Activated naive CD4-positive, alpha-beta T cell treated with Interleukin-2 at 50 U/mL for 16 hours (primary cell): ENCODE results near the gene PRR35.
A peak's percentile ranks its signal among the peaks of the same experiment; 100 is the strongest.

Experiments
- DNase-seq: peaks from one replicate; pipeline ENCODE4 v3.0.0-alpha.2; 2020

PRR35 gene

DNA sequence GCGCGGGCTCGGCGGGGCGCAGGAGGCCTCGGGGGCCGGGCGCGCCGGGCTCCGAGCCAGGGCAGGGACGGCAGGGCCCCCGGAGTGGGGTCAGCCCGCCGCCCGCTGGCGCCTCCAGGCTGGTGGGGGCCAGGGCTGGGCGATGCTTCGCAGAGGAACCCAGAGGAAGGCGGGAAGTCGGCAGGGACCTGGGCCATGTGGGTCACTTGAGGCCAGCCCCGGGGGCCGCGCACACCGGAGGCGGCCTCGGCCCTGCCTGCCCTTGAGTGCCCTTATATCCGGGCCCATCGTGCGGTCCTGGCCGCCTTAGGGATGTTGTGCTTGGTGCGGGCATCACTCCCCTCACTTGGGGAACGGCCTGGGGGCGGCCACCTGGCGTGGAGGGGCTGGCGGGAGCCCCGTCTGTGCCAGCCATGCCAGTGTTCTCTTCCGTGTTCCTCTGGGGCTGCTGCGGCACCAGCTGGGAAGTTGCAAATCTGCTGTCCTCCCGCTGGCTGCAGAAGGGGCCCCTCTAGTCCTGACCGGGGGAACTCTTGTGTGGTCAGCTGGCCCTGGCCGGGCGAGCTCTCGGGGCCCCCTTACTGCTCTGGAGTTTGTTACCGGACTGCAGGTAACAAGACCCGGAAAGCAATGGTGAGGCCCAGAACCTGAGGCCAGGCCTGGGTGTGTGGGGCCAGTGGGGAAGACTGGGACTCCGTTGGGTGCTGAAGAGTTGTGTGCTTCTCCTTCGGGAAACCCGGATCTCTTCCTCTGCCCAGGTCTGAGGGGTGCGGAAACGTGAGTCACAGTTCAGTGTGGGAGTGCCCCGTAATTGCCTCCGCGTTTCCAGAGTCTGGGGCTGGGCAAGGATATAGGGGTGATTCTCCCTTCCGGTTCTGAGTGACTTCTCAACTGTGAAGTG lies 31.8 kb upstream of the PRR35 start:
- peak; percentile 50 for DNase-seq

DNA sequence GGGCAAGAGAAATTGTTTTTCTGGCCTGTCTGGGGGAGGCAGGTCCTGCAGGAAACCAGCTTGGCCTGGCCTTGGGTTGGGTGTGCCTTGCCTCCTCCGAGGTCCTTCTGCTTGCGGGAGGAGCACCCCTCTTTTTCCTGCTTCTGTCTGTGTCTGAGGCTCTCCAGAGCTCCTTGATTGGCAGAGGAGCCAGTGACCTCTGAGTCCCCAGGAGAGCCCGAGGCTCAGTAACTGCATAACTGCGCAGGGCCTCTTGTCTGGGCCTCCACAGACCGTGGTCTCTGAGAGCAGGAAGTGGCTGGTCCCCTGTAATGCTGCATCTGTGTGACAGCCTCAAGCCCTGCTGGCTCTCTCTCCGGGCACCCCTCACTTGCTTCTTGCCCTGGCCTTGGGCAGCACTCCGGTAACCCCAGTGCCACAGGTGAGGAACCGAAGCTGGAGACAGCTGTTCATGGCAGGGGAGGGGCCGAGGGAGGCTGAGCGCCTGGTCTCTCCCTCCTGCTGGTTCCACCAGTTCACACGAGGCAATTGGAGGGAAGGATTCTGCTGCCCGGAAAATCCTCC lies 31.1 kb upstream of the PRR35 start:
- DNase-seq: peak; percentile 18

DNA sequence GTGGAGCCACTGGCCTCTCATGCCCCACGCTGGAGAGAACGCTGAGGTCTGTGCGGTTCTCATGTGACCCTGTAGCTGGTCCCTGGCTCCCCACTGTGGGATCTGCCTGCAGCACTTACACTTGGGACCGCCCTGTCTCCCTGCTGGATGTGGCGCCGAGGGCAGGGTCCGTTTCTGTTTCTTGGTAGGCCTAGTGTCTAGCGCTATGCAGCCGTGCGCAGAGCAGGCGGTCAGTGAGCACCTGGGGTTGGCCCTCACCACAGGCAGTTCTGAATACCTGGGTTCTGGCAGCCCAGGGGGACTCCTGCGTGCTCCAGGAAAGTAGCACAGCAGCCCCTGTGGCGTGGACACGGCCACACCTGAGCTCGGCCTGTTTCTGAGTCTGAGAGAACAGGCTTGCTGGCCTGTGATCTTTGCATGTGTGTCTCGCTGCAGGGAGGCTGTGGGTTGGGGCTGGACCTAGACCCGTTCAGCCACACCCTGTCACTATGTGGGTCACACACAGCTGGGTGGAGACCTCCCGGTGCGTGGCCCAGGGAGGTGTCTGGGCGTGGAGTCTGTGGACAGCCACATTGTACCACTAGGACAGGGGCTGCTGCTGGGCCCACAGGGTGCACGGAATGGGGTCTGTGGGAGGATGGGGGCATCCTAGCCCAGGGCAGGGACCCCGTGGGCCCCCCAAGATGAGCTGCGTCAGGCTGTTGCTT lies 29.9 kb upstream of the PRR35 start:
- no peak for DNase-seq

DNA sequence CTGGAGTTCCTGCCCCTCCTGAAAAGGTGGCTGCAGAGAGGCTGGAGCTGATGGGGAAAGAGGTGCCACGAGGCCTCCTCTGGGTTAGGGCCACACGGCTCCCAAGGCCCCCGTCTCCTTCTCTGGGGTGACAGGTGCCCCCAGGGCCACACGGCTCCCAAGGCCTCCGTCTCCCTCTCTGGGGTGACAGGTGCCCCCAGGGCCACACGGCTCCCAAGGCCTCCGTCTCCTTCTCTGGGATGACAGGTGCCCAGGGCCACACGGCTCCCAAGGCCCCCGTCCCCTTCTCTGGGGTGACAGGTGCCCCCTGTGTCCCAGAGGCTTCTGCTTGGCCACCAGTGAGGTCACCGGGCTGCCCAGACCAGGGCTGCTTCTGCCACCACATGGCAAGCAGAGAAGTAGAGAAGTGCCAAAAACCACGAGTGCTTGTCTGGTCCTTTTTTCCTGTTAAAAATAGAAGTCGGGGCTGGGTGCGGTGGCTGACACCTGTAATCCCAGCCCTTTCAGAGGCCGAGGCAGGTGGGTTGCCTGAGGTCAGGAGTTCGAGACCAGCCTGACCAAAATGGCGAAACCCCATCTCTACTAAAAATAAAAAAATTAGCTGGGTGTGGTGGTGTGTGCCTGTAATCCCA lies 28.6 kb upstream of the PRR35 start:
- no peak for DNase-seq

DNA sequence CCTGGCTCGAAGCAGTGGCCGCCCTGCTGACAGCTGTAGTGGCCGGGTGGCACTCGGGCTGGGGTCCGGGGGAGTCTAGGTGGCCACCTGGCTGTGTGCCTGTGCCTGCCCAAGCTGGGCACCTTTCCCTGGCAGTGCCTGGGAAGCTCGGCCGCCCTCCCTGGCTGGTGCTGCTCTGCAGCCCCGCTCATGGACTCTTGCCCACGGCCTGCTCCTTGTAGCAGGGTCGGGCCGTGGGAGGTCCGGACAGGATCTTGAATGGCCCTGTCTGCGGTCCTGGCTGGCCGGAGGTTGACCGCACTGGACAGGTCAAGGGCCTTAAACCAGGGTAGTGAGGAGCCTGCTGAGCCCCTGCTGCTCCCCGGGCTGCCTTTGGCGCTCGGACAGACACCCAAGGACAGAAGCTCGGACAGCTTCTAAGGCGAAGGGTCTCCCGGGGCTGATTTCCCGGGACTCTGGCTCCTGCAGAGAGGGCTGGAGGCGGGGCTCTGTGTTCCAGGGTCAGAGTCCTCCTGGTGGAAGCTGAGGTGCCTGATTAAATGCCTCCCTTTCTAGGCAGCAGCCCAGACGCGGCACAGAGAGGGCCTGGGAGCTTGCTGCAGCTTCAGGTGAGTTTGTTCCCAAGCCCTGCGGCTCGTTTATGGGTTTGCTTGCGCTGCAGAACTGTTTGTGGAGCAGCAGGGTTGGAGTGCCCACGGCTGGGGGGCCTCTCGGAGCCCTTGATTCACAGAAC lies 26.6 kb upstream of the PRR35 start:
- DNase-seq: no peak

DNA sequence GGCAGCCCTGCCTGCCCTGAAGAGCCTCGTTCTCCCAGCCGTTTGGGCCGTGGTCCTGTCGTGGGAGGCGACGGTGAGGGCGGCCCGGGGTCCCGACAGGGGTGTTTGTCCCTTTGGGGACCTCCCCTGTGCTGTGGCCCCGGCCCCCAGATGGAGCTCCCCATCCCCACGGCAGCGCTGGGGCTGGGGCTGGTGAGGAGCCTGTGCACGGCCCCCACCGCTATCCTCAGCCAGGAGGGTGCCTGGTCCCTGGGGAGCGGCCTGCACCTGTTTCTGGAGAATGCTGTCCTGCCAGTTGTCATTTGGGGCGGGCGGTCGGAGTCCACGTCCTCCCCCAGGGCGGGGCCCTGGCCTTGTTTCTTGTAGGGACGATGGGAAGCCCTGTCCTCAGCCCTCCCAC lies 26.1 kb upstream of the PRR35 start:
- DNase-seq: no peak

DNA sequence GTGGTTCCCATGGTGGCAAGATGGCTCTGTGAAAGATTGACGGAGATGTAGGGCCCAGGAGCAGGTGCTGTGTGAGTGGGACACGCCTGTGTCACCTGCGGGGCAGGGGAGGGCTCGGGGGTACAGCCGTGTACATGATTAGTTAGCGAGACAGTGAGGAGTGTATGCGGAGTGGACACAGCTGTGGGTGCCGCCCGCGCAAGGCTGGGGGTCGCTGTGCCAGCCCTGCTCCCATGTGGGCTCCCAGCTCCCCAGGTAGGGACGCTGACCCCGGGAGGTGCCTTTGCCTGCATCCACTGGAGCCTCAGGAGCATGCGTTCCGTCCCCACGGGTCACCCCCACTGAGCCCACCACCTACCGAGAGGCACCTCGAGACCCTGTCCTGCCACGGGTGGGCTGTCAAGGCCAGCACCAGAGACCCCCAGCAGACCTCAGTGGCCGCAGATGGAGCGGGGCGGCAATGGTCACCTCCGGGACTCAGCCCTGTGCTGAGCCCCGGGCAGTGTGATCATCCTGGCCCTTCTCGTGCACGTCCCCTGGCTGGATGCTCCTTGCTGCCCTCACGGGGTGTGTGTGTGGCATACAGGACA lies 25.2 kb upstream of the PRR35 start:
- no peak for DNase-seq

DNA sequence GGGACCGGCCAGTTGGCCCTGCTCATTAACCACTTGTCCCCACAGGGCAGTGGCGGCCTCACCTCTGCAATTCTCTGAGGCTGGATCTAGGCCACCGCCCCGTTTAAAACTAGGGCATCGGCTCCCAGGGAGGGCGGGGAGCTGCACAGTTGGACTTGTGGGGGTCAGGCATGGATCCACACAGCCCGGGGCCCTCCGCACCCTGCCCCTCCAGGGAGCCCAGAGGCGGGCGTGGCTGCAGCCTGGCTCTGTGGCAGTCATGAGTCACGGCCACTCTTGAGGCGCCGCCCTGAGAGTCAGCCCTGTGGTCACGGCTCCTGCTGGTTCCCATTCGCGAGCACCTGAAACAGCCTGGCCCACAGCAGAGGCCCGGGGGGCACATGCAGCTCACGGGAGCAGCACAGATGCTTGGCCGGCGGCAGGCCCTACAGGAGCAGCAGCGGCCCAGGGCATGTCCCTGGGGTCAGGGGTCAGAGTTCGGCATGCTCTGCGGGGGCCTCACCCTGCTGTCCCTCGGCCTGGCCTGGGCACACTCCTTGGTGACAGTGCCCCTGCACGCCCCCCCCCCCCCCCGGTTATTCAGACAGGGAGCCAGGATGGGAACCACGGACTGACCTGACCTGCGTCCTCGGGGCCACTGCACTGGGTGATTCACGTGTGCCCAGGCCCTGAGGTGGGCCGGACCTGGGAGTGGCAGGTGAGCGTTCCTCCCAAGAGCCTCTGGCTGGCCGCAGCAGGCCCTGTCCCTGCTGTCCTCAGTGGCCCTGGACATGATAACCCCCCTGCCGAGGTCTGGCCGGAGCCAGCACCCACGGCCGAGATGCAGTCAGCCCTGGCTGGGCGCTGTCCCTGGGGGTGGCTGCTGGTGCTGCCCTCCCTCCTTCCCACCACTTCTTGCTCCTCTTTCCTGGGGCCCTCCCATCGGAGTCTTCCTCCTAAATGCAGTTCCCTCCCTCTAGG lies 24.5 kb upstream of the PRR35 start:
- DNase-seq: no peak

DNA sequence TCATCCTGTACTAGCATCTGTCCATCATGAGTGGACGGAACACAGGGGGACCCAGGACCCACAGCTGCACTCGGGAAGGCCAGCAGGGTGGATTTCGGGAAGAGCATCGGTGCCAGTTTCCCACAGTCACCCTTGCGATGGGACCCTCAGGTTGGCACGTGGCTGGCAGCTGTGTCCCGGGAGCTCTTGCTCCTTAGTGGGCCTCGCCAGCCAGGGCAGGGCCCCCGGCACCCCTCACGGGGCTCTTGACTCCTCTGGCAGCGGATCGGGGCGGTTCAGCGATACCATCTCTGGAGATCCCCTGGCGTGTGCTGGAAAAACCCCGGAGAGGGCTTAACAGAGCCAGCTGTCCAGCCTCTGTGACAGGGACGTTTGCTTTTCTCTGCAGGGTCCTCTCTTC lies 23.4 kb upstream of the PRR35 start:
- DNase-seq: no peak

DNA sequence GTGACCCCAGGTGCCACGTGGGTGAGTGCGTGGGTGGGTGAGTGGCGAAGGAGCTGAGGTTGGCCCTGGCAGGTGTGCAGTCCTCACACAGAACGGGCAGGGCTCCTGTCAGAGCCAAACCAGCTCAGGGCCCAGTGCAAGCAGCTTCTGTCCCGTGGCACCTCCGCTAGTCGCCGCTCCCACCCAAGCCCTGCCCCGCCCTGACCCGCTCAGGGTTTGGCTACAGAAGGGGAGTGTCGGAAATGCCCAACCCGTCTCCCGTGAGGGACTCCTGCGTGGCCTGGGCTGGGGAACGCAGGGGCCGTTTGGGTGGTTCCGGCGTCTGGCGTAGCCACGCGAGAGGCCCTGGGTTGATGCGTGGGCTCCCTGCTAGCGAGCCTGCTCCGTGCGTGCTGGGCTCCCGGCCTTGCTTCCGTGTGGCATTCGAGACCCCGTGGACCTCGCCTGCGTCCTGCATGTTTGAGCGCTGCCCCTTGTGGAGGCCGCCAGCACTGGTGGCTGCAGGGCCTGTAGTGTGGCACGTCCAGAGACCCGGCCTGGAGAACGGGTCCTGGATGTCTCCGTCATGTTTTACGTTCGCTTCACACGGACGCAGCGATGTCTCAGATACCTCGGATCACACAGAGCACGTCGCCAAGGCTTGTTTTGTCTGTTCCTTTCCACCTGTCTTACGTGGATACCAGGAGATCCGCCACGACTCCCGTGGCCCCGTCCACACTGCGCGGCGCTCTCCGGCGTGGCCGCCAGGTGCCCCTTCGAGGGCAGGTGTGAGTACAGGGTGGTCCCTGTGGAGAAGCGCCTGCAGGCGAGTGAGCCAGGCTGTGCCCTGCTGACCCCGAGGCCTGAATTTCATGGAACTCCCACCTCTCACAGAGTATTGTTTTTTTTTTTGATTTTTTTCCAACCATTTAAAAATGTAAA lies 22.5 kb upstream of the PRR35 start:
- DNase-seq: no peak

DNA sequence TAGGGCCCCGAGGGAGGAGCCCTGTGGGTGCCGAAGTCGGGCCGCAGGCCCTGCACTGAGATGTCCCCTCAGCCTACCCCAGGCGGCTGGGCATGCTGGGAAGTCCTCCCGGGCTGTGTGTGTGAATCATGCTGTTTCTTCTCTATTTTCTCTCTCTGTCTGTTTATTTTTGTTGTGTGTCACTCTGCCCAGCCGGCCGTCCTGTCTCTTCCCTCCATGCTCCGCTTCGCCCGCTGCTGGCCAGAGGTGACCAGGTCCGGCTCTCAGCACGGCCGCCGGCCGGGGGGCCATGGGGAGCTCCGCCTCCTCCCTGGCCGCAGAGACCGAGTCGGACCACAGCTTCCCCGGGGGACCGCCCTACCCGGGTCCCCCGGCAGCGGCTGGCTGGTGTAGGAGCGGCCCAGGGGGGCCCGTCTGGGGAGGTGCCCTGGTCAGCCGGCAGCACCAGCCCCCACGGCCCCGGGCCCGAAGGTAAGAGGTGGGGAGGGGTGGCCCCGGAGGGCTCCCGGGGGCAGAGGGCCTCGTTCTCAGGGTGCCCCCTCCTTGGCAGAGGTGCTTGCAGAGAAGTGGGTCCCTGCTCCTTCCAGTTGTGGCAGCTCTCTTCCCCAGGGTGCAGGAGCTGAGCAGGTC lies 20.2 kb upstream of the PRR35 start:
- DNase-seq: no peak

DNA sequence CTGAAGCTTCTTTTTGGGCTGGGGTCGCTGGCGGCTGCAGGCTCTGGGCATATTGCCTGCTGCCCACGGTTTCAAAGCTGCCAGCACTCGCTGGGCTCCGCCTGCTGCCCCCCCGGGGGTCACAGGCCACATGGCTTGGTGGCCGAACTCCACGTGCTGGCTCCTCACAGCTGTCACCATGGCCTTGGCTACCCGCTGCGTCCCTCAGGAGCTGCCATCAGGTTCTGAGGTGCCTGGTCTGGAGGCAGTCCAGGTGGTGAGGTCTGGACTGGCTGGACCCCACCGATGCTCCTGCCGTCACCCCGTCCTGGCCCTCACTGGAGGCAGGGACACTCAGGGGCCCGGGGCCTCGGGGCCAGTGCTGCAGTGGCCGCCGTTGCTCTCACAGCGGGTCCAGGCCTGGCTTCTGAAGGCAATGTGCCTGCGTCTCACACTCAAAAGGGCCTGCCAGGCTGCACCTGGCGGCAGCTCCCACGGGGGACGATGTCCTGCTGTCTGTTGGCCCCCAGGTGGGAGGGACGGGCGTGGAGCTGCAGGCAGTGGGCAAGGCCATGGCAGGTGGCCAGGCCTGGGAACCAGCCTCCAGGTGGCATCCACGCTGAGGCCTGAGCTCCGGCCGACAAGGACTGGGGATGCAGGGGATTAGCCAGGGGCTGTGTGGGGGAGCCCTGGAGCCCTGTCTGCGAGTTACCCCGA lies 19.4 kb upstream of the PRR35 start:
- no peak for DNase-seq

DNA sequence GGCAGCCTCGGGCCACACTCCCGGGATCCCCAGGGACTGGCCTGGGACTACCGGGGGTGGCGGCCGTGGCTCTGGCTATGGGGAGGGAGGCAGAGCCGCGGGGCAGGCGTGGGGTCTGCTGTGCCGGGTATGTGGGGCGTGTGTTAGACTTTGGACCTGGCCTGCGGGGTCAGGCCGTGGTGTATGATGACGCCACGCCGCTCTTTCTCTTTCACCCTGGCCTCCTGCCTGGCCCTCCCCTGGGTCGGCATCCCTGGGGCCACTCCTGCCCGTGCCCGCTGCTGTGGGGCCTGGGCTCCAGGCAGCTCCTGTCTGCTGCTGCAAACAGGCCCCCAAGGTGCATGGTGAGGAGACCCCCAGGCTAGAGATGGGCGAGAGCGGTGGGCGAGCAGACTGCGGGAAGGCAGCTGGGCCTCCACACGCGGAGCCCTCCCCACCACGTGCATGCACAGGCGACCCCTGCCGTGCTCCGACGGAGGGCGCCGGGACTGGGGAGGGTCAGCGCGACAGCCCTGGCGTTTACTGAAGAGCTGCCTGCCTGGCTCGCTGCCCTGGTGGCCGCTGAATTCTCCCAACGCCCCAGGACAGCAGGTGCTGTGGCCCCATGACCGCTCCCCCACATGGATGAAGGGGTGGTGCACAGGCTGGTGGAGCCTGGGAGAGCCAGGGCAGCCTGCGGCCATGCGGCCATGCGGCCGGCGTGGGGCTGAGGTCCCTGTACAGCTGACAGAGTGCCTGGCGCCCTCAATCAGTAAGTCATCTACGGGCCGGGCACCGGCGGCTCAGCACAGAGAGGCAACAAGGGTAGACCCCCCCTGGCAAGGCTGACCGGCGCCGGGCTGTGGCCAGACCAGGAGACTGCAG lies 16.7 kb upstream of the PRR35 start:
- no peak for DNase-seq

DNA sequence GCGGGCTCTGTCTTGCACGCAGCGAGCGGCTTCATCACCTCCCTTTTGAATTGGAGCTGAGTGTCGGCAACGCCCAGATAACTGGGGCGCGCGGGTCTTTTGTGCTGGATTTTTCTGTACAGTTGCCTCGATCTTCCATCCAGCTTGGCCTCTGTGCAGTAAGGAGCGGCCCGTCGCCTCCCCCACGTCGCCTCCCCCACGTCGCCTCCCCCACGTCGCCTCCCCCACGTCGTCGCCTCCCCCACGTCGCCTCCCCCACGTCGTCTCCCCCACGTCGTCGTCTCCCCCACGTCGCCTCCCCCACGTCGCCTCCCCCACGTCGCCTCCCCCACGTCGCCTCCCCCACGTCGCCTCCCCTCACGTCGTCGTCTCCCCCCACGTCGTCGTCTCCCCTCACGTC lies 15.7 kb upstream of the PRR35 start:
- DNase-seq: no peak

DNA sequence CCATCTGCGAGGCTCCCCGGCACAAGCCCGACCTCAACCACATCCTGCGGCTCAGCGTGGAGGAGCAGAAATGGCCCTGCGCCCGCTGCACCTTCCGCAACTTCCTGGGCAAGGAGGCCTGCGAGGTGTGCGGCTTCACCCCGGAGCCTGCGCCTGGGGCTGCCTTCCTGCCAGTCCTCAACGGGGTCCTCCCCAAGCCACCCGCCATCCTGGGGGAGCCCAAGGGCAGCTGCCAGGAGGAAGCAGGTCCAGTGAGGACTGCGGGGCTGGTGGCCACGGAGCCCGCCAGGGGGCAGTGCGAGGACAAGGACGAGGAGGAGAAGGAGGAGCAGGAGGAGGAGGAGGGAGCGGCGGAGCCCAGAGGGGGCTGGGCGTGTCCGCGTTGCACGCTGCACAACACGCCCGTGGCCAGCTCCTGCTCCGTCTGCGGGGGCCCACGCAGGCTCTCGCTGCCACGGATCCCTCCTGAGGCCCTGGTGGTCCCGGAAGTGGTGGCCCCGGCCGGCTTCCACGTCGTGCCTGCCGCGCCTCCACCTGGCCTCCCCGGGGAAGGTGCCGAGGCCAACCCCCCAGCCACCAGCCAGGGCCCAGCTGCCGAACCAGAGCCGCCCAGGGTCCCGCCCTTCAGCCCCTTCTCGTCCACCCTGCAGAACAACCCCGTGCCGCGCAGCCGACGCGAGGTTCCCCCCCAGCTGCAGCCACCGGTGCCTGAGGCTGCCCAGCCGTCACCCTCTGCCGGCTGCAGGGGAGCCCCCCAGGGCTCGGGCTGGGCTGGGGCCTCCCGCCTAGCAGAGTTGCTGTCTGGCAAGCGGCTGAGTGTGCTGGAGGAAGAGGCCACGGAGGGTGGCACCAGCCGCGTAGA lies 13.1 kb upstream of the PRR35 start:
- peak; percentile 46 for DNase-seq

DNA sequence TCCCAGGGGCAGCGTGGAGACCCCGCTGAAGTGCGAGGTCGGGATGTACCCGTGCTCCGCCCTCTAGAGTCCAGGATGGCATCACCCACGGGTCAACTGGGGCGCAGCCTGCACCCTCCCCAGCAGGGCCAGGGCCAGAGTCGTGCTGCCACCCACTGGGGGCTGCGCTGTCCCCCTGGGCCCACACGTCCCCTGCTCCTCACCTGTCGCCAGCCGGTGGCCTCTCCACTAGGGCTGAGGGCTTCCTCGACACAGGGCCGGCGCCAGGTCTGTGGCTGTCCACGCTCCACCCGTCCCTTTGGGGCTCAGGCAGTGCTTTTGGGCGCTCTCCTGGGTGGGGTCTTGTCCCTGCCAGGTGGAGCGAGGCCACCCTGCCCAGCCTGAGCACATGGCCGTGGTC lies 11.6 kb upstream of the PRR35 start:
- no peak for DNase-seq
